Stomach (tissue), 4 donors: ENCODE results near the gene PRKCE.

Experiments used
- CTCF ChIP-seq, 7 experiments: fragments of 450-650 bp in 4 of 7; fragments of 200-600 bp in 3 of 7; sonication (generic) in 3 of 7; IDR thresholded peaks; one replicate each; pipeline ENCODE4 v1.5.1; 2016 to 2019; ENCODE audit warnings: antibody characterized with exemption in 7 of 7, control low read depth in 2 of 7, mild to moderate bottlenecking in 1 of 7
- EP300 ChIP-seq: sonication (generic); formaldehyde crosslinking; IDR thresholded peaks from one replicate; pipeline ENCODE4 v1.6.1; 2017; ENCODE audit warnings: antibody characterized with exemption
- POLR2A ChIP-seq, 4 donors: fragments of 450-650 bp; IDR thresholded peaks; one replicate each; pipeline ENCODE4 v1.6.1; 2016; ENCODE audit warnings: antibody characterized with exemption in 4 of 4, control low read depth in 2 of 4, mild to moderate bottlenecking in 1 of 4, moderate library complexity in 1 of 4

- TF ChIP-seq CTCF (IDR thresholded peaks at IDR 0.05): no peak
- TF ChIP-seq EP300: no peak
- TF ChIP-seq POLR2A (IDR thresholded peaks at IDR 0.05): no peak
Observed at GRCh38 chr2:45874344-45874743, 222.9 kb downstream of the PRKCE start.
